Uterus (tissue), 4 donors: Measurements from ENCODE around the gene SLC9A8. TPM values are rescaled to one million over a fixed set of nuclear protein-coding genes. Genes with fewer than 3 reads are reported as not detected.

Experiments
- DNase-seq, 2 donors: peaks; one replicate each; pipeline ENCODE4 v3.0.0-alpha.2; 2019 to 2020
- H3K27ac ChIP-seq, 2 donors: fragments of 200-600 bp; sonication (generic); 1 replicate in 1 of 2; 2 replicates in 1 of 2; pipeline ENCODE4 v1.5.1; 2016 to 2018
- H3K27me3 ChIP-seq, 2 donors: fragments of 200-600 bp; sonication (generic); one replicate each; pipeline ENCODE4 v1.5.1; 2018 to 2019; ENCODE audit warnings: control low read depth in 1 of 2
- H3K36me3 ChIP-seq, 2 donors: fragments of 200-600 bp; sonication (generic); one replicate each; pipeline ENCODE4 v1.5.1; 2019; ENCODE audit warnings: control low read depth in 1 of 2
- H3K4me1 ChIP-seq, 2 donors: fragments of 200-600 bp; sonication (generic); one replicate each; pipeline ENCODE4 v1.5.1; 2018 to 2019; ENCODE audit warnings: control low read depth in 1 of 2
- H3K4me3 ChIP-seq, 2 donors: fragments of 200-600 bp; sonication (generic); 1 replicate in 1 of 2; 2 replicates in 1 of 2; pipeline ENCODE4 v1.5.1; 2018 to 2019; ENCODE audit warnings: mild to moderate bottlenecking in 1 of 2
- H3K9me3 ChIP-seq, 2 donors: fragments of 200-600 bp; sonication (generic); one replicate each; pipeline ENCODE4 v1.5.1; 2019; ENCODE audit warnings: control low read depth in 1 of 2
- CTCF ChIP-seq, 4 experiments: fragments of 200-600 bp in 2 of 4; fragments of 450-650 bp in 2 of 4; sonication (generic) in 2 of 4; IDR thresholded peaks; one replicate each; pipeline ENCODE4 v1.5.1; 2016 to 2019; ENCODE audit warnings: antibody characterized with exemption in 4 of 4, mild to moderate bottlenecking in 2 of 4, moderate library complexity in 1 of 4
- POLR2A ChIP-seq, 2 donors: fragments of 450-650 bp; IDR thresholded peaks; one replicate each; pipeline ENCODE4 v1.6.1; 2016; ENCODE audit warnings: antibody characterized with exemption in 2 of 2, mild to moderate bottlenecking in 1 of 2, moderate library complexity in 1 of 2
- intact Hi-C: fragments of 100-400 bp; cut with DNase I; formaldehyde crosslinking; loops from one replicate; pipeline ENCODE4 v1.15.1; 2023; ENCODE audit warnings: low total_unique reads
- total RNA-seq, 4 donors: library from RNA; depleted of rRNA in 3 of 4; stranded (reverse); fragments of >200 nt in 3 of 4; gene quantifications; one replicate each; pipeline versions ENCODE4 v1.1.0 to v1.2.4, GENCODE V29; 2014 to 2023
- donor health status: DM: yes; HTN: yes; CAD: no.

SLC9A8 gene
- total RNA-seq, 4 donors from 2014 or later: 1.3 to 12.8 (median 4.3) TPM

DNA sequence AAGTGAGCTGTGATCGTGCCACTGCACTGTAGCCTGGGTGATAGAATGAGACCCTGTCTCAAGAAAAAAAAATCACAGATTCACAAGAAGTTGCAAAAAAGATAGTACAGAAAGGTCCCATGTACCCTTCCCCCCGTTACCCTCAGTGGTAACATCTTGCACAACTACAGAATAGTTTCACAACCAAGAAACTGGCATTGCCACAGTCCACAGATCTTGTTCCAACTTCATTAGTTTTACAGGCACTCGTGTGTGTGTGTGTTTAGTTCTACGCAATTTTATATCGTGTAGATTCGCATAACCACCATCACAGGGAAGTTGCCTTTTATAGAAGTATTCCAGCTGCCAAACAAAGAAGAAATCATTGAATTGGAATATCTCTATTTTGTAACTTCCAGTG is 83.6 kb downstream of the SLC9A8 start:
- Histone ChIP-seq H3K36me3 (no peaks in the 10 kb centered on the region), H3K4me1 (peaks cover 0 to 6% of the 10 kb centered on the region in 2 donors), H3K9me3 (no peaks in the 10 kb centered on the region), H3K27ac (no peak overlapping the region), H3K4me3 (no peak overlapping the region), H3K27me3 (no peaks in the 10 kb centered on the region)
- intact Hi-C loops: no loop called here
- DNase-seq: no peak
- TF ChIP-seq CTCF (IDR thresholded peaks at IDR 0.05) (no peak), POLR2A (IDR thresholded peaks at IDR 0.05) (no peak)

DNA sequence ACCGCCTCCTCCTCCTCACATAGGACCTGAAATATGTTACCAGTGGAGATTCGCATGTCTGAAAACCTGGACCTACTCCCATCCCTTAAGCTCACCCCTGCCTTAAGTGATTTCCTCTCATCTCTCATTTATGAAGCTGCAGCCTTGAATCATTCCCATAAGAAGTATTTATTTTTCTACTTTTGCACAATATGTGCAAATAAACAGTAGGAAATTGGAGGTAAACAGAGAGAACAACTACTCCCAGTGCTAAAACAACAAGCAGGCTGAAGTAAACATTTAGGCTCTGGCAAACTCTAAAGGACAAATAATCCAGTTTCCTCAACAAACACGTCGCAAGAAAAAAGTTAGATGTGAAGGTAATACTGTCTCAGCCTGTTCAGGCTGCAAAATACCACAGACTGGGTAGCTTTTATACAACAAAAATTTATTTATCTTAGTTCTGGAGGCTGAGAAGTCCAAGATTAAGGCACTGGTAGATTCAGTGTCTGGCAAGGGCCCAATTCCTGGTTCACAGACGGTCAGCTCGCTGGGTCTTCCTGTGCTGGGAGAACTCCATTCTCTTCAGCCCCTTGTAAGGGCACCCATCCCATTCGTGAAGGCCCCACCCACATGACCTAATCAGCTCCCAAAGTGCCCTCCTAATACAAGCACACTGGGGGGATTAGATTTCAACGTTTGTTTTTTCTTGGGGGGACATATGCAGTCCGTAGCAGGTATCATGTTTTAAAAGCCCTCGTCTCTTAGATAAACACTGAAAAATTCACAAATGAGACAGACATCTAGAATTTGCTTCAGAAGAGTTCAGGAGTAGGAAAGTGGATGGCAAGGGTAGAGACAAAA is 87.1 kb downstream of the SLC9A8 start:
- no peaks in the 10 kb centered on the region for H3K36me3 ChIP-seq
- no peaks in the 10 kb centered on the region for H3K4me1 ChIP-seq
- no peaks in the 10 kb centered on the region for H3K27me3 ChIP-seq
- TF ChIP-seq CTCF (IDR thresholded peaks at IDR 0.05) (no peak), POLR2A (IDR thresholded peaks at IDR 0.05) (no peak)
- intact Hi-C loops: no loop called here
- no peaks in the 10 kb centered on the region for H3K9me3 ChIP-seq
- DNase-seq: no peak
- no peak overlapping the region for H3K4me3 ChIP-seq
- no peak overlapping the region for H3K27ac ChIP-seq

GRCh38 chr20:49901588-49901987 is 89.0 kb downstream of the SLC9A8 start:
- H3K9me3 ChIP-seq: no peaks in the 10 kb centered on the region
- no peak for DNase-seq
- H3K36me3 ChIP-seq: no peaks in the 10 kb centered on the region
- H3K4me1 ChIP-seq: no peaks in the 10 kb centered on the region
- H3K27me3 ChIP-seq: no peaks in the 10 kb centered on the region
- intact Hi-C loops: no loop called here
- H3K4me3 ChIP-seq: no peak overlapping the region
- TF ChIP-seq CTCF (IDR thresholded peaks at IDR 0.05) (no peak), POLR2A (IDR thresholded peaks at IDR 0.05) (no peak)
- no peak overlapping the region for H3K27ac ChIP-seq

GRCh38 chr20:49904440-49905214 is 92.0 kb downstream of the SLC9A8 start:
- no peak for TF ChIP-seq CTCF (IDR thresholded peaks at IDR 0.05)
- no peak for TF ChIP-seq POLR2A (IDR thresholded peaks at IDR 0.05)
- no peak overlapping the region for H3K27ac ChIP-seq
- no peaks in the 10 kb centered on the region for H3K9me3 ChIP-seq
- intact Hi-C loops: no loop called here
- no peaks in the 10 kb centered on the region for H3K27me3 ChIP-seq
- DNase-seq: no peak
- no peaks in the 10 kb centered on the region for H3K36me3 ChIP-seq
- H3K4me3 ChIP-seq: no peak overlapping the region
- H3K4me1 ChIP-seq: no peaks in the 10 kb centered on the region
